ENCODE measurements around the gene AKIP1.
"Not testable (repeated sequence)": the region's sequence is repeated elsewhere in the genome, so short reads cannot be mapped to it uniquely, and the experiment has no call there.

Gene AKIP1

GRCh38 chr11:8917157-8917825, 6.3 kb downstream of the AKIP1 start:
- DNase-seq (ENCODE audit: low spot score): no peak

DNA sequence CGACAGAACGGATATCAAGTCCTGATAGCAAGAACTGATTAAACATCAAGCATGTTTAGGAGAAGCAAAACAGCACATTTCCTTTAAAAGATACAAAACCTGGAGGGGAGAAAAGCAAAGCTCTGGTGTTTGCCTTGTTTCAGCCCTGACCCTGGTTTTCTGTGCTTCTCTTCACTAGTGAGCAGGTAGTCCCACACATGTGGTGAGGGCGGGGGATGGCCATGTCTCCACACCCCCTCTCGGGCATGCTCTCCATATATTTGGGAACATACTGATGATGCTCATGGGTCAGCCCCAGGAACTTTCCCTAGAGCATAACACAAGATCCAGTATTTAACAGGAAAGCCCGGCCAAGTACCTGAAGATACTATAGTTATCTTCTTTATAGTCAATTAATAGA, 11.7 kb downstream of the AKIP1 start:
- no peak for DNase-seq (ENCODE audit: low spot score)

- DNase-seq (ENCODE audit: low spot score): no peak
These were observed 14.7 kb downstream of the AKIP1 start for GRCh38 chr11:8925711-8926110.

GRCh38 chr11:8926236-8926635, 15.2 kb downstream of the AKIP1 start:
- DNase-seq (ENCODE audit: low spot score): no peak

- no peak for DNase-seq (ENCODE audit: low spot score)
These were observed 16.2 kb downstream of the AKIP1 start for GRCh38 chr11:8927233-8927632.

- no peak for DNase-seq (ENCODE audit: low spot score)
These were observed 17.2 kb downstream of the AKIP1 start for GRCh38 chr11:8928205-8928604.

DNA sequence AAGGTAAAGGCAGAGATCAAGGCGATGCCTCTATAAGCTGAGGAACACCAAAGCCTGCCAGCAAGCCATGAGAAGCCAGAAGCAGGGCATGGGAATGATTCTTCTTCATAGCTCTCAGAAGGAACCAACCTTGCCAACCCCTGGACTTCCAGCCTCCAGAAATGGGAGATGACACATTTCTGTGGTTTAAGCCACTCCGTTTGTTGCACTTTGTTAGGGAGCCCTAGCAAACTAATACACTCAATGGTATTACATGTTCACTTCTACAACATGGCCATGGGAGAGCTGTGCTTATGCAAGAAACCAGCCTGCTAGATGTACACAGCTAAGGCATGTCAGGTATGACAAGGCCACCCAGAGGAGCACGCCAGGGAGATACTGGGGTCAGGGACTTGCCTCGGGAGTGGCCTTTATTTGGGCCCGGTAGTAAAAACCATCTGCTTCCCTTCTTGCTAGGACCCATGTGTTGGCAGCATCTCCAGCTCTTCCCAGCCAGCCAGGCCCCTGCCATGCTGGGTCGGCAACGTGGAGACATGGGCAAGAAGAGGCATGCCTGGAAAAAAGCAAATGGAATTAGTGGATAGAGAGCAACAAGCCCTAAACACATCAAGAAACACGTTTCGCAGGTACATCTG, 18.1 kb downstream of the AKIP1 start:
- DNase-seq (ENCODE audit: low spot score): no peak

- no peak for DNase-seq (ENCODE audit: low spot score)
These were observed 19.6 kb downstream of the AKIP1 start for GRCh38 chr11:8930456-8931175.

DNA sequence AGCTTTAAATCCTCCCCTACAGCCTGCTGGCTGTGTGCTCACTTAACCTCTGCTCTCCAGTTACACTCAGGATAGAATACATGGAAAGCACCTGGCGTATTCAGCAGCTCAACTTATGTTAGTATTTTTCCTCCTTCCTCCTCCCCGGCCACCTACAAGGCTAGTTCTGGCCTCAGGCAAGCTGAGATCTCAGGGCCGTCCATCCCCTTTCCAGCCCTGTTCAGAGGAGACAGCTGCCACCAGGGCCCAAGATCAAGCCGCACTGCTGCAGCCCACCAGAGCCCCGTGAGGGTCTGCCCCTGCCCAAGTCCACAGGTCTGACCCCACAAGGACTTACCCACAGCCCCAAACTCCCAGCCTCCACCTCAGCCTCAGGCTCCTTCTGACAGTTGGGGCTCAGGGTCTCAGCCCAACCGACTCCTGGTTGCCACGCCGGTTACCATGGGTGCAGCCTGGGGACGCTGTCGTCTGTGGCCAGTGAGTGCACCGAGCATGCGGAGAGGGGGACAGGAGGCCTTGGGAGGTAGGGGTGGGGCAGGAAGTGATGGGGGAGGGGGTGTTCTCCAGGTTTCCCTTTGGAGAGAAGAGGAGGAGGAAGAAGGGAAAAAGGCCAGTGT, 21.7 kb downstream of the AKIP1 start, which contains the start of gene C11orf16:
Gene C11orf16, minus strand, starts transcription at position 384 of the 617 bp plus-strand sequence. CDS start 639 bp downstream, outside the sequence.
- no peak for DNase-seq (ENCODE audit: low spot score)

DNA sequence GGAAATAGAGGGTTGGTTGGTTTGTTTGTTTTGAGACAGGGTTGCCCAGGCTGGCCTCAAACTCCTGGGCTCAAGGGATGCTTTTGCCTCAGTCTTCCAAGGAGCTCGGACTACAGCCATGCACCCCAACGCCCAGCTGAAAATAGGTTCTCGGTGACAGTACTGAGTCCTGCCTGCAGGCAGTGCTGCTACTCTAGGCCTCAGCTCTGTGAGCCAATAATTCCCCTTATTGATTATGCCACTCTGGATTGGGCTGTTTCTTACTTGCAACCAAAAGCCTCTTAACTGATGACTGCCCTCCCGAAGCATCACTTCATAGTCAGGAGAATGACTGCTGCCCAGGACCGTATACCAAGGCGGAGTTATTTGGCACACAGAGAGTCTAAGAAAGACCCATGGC, 22.9 kb downstream of the AKIP1 start:
- no peak for DNase-seq (ENCODE audit: low spot score)

DNA sequence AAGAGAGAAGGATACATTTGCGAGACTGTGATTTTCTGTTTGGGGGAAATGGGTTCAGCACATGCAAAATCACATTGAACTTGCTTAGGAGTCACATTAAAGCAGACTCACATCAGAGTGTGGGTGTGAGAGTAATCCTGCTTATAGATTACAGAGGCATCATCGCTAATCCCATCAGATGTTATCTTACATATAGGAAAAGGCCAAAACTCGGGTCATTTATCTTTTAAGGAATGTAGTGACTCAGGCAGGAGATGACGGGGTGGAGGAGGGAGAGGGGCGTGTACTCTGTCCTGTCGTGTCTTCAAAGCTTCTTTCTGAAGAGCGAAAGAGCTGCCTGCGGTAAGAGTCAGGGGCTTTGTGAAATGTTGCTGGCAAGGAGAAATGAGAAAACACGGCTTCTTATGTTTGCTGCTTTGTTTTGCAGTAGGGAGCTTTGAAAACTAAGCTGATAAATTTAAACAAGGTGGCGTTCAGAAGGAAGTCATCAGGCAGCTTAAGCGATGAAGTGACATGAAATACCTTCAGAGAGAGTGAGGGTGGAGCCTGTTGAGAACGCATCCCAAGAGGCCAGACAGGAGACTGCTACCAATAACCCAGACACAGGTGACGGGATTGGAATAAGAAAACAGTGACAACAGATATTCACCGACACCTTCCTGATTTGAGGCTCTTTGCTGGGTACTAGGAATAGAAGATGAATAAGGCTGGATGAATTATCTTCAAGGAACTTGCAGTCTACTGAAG, 23.9 kb downstream of the AKIP1 start:
- DNase-seq (ENCODE audit: low spot score): no peak

- not testable (repeated sequence) for DNase-seq (ENCODE audit: low spot score)
These were observed 24.8 kb downstream of the AKIP1 start for GRCh38 chr11:8935789-8936188.

DNA sequence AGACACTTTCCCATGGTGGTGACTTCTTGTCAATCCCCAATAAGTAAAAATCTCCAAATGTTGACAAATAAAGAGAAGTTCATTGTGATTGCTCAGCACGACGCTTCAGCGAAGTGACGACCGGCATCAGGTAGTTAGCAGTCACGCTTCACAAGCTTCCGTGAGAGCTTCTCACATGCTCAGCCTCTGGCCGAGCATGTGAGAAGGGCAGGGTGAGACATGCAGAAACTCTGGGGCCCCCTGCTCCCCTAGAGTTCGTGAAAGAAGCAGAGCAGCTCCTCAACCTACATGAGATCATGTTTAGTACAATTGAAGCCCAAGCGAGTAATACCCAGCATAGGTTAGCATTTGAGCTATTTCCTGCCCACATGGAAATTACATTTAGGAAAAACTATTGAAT, 26.2 kb downstream of the AKIP1 start:
- DNase-seq (ENCODE audit: low spot score): no peak

GRCh38 chr11:8937659-8938058, 26.7 kb downstream of the AKIP1 start:
- no peak for DNase-seq (ENCODE audit: low spot score)

DNA sequence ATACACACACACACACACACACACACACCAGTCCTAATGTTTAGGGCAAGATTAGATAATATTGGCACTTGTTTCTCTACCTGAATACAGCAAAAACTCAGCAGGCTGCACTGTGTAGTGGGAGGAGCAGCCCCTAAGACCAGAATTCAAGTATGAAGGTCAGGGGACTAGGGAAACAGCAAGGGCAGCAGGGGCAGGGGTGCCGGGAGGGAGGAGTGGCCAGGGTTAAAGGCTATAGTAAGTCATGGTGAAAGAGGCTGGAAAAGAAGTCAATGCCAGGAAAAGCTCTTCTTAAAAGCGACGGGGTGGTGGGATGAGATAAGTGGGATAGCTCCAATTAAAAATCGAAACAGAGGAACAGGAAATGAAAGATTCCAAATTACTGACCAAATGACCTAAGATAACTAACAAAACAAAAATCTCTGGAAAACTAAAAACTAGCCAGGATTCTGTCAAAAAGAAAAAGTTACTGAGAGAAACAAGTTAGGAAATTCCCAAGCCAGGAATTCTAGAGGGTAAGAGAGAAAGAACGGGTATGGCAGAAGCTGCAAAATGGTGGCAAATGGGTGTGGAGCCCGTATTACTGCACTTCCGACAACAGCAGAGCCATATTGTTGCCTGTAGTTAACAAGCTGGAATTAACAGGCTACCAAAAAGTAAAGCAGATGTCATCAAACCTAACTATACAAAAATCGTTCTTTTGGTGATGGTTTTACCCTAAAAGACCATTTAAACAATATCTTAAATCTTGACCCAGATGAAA, 30.5 kb downstream of the AKIP1 start:
- DNase-seq (ENCODE audit: low spot score): no peak

- no peak for DNase-seq (ENCODE audit: low spot score)
These were observed 31.6 kb downstream of the AKIP1 start, which contains the start of gene ASCL3 for GRCh38 chr11:8942518-8943066. Gene ASCL3, minus strand, starts transcription at chr11:8943016. Its CDS starts 4,855 bp downstream, at chr11:8938161.

DNA sequence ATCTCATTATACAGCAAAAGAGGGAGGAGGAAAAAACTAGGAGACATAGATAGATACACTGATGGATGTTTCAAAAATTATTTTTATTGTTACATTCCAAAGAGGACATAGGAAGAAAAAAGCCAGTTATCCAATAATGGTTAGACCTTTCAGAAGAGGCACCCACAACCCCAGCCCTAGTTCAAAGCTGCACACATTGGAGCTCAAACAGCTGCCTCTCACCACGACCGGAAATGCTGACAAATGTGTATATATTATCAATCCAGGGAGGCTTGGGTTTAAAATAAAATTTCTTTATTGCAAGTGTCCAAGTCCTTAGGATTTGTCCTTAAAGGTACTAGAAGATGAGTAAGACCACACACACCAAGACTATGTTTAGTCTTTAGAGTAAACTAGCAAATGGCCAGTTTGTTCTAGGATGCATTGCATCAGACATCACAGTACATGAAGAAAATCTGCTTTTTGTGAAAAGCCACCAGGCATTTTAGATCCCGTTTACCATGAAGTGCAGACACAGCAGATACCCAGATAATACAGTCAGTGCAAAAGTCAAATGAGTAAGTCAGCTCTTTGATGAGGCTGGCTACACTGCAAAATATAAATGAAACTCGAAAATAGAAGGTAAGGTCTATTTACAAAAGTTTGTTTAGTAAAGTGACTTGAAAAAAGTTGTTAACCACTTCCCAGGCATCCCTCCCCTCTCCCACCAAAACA, 36.4 kb downstream of the AKIP1 start:
- no peak for DNase-seq (ENCODE audit: low spot score)

GRCh38 chr11:8948886-8949285, 37.9 kb downstream of the AKIP1 start:
- no peak for DNase-seq (ENCODE audit: low spot score)

- no peak for DNase-seq (ENCODE audit: low spot score)
These were observed 45.9 kb downstream of the AKIP1 start for GRCh38 chr11:8956860-8957259.

- DNase-seq (ENCODE audit: low spot score): peak; percentile 37
These were observed 48.7 kb downstream of the AKIP1 start for GRCh38 chr11:8959546-8960166.
